PC-9 (cell line): ENCODE measurements around the gene CCL22.

Source experiments
- EZH2 ChIP-seq: fragments of 200-600 bp; sonication (generic); IDR thresholded peaks from 2 replicates; pipeline ENCODE4 v1.8.0; 2017; ENCODE audit warnings: antibody characterized with exemption, low read depth
- TF ChIP-seq, protein P1 (sequence below): fragments of 200-600 bp; sonication (generic); conservative IDR thresholded peaks from 2 replicates; pipeline ENCODE4 v1.6.1; 2017; ENCODE audit warnings: mixed run types, antibody characterized with exemption, mild to moderate bottlenecking, moderate library complexity

DNA sequence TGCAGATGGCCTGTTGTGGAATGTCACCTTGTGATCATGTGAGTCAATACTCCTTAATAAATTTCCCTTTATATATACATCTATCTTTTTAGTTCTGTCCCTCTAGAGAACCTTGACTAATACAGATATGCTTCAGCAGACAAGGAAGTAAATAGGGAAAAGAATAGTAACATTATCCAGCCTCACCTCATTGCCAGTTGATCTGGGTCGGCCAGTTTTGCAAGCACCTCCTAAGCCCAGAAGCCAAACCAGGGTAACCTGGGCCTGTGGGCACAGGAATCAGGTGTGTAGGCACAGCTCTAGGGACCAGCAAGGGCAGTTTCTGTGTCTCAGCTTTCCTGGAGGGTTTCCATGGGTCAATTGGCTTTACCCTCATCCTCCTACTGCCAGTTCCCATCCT is 34.1 kb downstream of the CCL22 start:
- no peak for TF ChIP-seq EZH2
- TF ChIP-seq, protein P1, sequence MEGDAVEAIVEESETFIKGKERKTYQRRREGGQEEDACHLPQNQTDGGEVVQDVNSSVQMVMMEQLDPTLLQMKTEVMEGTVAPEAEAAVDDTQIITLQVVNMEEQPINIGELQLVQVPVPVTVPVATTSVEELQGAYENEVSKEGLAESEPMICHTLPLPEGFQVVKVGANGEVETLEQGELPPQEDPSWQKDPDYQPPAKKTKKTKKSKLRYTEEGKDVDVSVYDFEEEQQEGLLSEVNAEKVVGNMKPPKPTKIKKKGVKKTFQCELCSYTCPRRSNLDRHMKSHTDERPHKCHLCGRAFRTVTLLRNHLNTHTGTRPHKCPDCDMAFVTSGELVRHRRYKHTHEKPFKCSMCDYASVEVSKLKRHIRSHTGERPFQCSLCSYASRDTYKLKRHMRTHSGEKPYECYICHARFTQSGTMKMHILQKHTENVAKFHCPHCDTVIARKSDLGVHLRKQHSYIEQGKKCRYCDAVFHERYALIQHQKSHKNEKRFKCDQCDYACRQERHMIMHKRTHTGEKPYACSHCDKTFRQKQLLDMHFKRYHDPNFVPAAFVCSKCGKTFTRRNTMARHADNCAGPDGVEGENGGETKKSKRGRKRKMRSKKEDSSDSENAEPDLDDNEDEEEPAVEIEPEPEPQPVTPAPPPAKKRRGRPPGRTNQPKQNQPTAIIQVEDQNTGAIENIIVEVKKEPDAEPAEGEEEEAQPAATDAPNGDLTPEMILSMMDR: no peak
